ES-I3 (cell line): ENCODE measurements around the gene CASP3.
A peak's percentile ranks its signal among the peaks of the same experiment; 100 is the strongest.
"Not testable (repeated sequence)": the region's sequence is repeated elsewhere in the genome, so short reads cannot be mapped to it uniquely, and the experiment has no call there.

ENCODE experiments used
- H3K36me3 ChIP-seq: 2 replicates; pipeline ENCODE4 v1.6.1; 2013; ENCODE audit warnings: mild to moderate bottlenecking, low read length, control low read depth, moderate library complexity; ENCODE audit not compliant: insufficient read depth
- H3K4me1 ChIP-seq: 2 replicates; pipeline ENCODE4 v1.6.1; 2013; ENCODE audit warnings: mild to moderate bottlenecking, control low read depth, low read length; ENCODE audit not compliant: insufficient read depth
- H3K9ac ChIP-seq: 2 replicates; pipeline ENCODE4 v1.6.1; 2013; ENCODE audit warnings: low read depth, mild to moderate bottlenecking, low read length, moderate library complexity
- H3K9me3 ChIP-seq: 2 replicates; pipeline ENCODE4 v1.6.1; 2013; ENCODE audit warnings: mild to moderate bottlenecking, low read length, moderate library complexity; ENCODE audit not compliant: control insufficient read depth, insufficient read depth

Gene CASP3

GRCh38 chr4:184652681-184653080 is 3.4 kb upstream of the CASP3 start:
- not testable (repeated sequence) for H3K9ac ChIP-seq, H3K4me1 ChIP-seq

GRCh38 chr4:184651899-184652298 is 2.7 kb upstream of the CASP3 start:
- no peak overlapping the region for H3K9ac ChIP-seq
- no peaks in the 10 kb centered on the region for H3K36me3 ChIP-seq
- H3K9me3 ChIP-seq, result no peaks in the 10 kb centered on the region
- peaks cover 9% of the 10 kb centered on the region; the same call in 1 of the 2 replicates for H3K4me1 ChIP-seq

More at GRCh38 chr4:184652681-184653080, 3.4 kb upstream of the CASP3 start:
- H3K9me3 ChIP-seq, H3K36me3 ChIP-seq: not testable (repeated sequence)

- Histone ChIP-seq H3K4me1 (peaks cover 9% of the 10 kb centered on the region), H3K9me3 (no peaks in the 10 kb centered on the region), H3K36me3 (peaks cover 9% of the 10 kb centered on the region; the same call in 1 of the 2 replicates), H3K9ac (peak overlapping the region; percentile 91)
These were observed 966 bp upstream of the CASP3 start for GRCh38 chr4:184649971-184650855.

GRCh38 chr4:184648313-184649025 is 778 bp downstream of the CASP3 start:
- H3K36me3 ChIP-seq, result peaks cover 9% of the 10 kb centered on the region; the same call in 1 of the 2 replicates
- peaks cover 25% of the 10 kb centered on the region for H3K4me1 ChIP-seq
- peak overlapping the region; percentile 93 for H3K9ac ChIP-seq
- no peaks in the 10 kb centered on the region for H3K9me3 ChIP-seq

GRCh38 chr4:184648054-184648312 is 1.3 kb downstream of the CASP3 start:
- H3K36me3 ChIP-seq, result peaks cover 9% of the 10 kb centered on the region; the same call in 1 of the 2 replicates
- no peaks in the 10 kb centered on the region for H3K9me3 ChIP-seq
- H3K4me1 ChIP-seq, result peaks cover 27% of the 10 kb centered on the region
- peak overlapping the region; percentile 93 for H3K9ac ChIP-seq

GRCh38 chr4:184647266-184648053 is 1.8 kb downstream of the CASP3 start:
- Histone ChIP-seq H3K36me3 (peaks cover 9% of the 10 kb centered on the region; the same call in 1 of the 2 replicates), H3K9ac (peak overlapping the region; percentile 93), H3K4me1 (peaks cover 33% of the 10 kb centered on the region), H3K9me3 (no peaks in the 10 kb centered on the region)

GRCh38 chr4:184645904-184646610 is 3.2 kb downstream of the CASP3 start:
- H3K9me3 ChIP-seq, result no peaks in the 10 kb centered on the region
- H3K9ac ChIP-seq, result 0 out of 2 replicates have a peak overlapping the region, but pooled peaks have one; percentile 6
- peaks cover 32% of the 10 kb centered on the region for H3K4me1 ChIP-seq
- H3K36me3 ChIP-seq, result peaks cover 9% of the 10 kb centered on the region; the same call in 1 of the 2 replicates

- H3K4me1 ChIP-seq, result peaks cover 35% of the 10 kb centered on the region
- H3K9ac ChIP-seq, result peak overlapping the region; percentile 22; the same call in 1 of the 2 replicates
- peaks cover 9% of the 10 kb centered on the region; the same call in 1 of the 2 replicates for H3K36me3 ChIP-seq
- no peaks in the 10 kb centered on the region for H3K9me3 ChIP-seq
These were observed 4.5 kb downstream of the CASP3 start for GRCh38 chr4:184644553-184645307.

DNA sequence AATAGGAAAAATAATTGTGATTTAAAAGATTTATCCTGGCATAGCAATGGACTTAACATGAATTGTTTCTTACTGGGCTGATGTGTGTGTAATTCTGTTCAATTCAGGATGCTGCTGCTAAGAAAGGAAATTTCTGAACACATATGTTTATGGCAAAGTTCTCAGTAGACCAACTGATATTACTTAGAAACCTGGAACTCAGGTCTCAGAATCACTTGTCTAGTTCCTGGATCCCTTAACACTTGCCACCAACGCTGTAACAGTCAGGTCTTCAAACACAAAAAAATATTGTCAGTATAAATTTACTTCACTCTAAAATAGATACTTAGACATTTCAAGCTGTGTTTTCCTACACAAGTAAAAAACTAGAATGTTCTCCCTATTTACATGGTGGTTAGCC is 5.5 kb downstream of the CASP3 start:
- no peak overlapping the region for H3K9ac ChIP-seq
- H3K9me3 ChIP-seq, result no peaks in the 10 kb centered on the region
- H3K36me3 ChIP-seq, result peaks cover 14% of the 10 kb centered on the region; the same call in 1 of the 2 replicates
- H3K4me1 ChIP-seq, result peaks cover 35% of the 10 kb centered on the region

DNA sequence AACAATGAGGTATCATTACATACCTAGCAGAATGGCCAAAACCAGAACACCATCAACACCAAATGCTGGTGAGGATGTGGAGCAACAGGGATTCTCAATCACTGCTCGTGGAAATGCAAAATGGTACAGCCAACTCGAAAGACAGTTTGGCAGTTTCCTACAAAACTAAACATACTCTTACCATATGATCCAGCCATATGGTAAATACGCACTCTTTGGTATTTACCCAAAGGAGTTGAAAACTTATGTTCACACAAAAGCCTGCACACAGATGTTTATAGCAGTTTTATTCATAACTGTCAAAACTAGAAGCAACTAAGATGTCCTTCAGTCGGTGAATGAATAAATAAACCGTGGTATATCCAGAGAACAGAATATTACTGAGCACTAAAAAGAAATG is 7.8 kb downstream of the CASP3 start:
- Histone ChIP-seq H3K36me3 (peaks cover 21% of the 10 kb centered on the region), H3K9ac (no peak overlapping the region), H3K9me3 (no peaks in the 10 kb centered on the region), H3K4me1 (peaks cover 35% of the 10 kb centered on the region)

DNA sequence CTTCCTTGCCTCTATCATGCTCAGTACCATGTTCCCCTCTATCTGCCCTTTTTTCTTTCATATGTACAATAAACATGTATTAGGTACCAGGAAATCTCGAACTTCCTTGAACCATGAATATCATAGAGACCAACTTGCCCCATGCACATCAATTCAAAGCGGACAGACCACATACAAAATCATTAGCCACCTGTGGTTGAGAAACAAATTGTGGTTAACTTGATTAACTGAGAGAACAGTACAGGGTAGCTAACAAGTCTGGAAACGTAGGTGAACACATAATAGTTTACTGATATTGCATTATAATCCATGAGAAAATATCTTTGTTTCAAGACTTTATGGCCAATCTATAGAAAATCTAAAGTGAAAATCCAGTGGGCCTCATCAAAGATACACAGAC is 8.2 kb downstream of the CASP3 start:
- Histone ChIP-seq H3K9ac (no peak overlapping the region; the same call in 1 of the 2 replicates), H3K36me3 (peaks cover 24% of the 10 kb centered on the region), H3K4me1 (peaks cover 35% of the 10 kb centered on the region), H3K9me3 (no peaks in the 10 kb centered on the region)

DNA sequence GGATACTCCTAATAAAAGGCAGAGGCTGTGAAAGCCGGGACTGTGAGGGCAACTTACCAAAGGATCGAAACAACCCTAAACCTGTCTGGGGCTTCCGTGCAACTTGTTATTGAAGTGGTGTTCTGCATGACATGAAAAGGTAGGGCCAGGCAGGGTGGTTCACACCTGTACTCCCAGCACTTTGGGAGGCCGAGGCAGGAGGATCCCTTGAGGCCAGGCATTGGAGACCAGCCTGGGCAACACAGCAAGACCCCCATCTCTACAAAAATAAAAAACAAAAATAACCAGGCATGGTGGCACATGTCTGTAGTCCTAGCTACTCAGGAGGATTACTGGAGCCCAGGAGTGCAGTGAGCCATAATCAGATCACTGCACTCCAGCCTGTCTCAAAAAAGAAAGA is 12.3 kb downstream of the CASP3 start:
- Histone ChIP-seq H3K9me3 (no peaks in the 10 kb centered on the region), H3K36me3 (peaks cover 31% of the 10 kb centered on the region), H3K4me1 (peaks cover 8% of the 10 kb centered on the region; the same call in 1 of the 2 replicates), H3K9ac (no peak overlapping the region)

- Histone ChIP-seq H3K9ac (no peak overlapping the region), H3K9me3 (no peaks in the 10 kb centered on the region), H3K36me3 (peaks cover 31% of the 10 kb centered on the region), H3K4me1 (peaks cover 4% of the 10 kb centered on the region; the same call in 1 of the 2 replicates)
These were observed 13.1 kb downstream of the CASP3 start for GRCh38 chr4:184636144-184636543.
